ENCODE data around the gene VAV3.
"Not testable (repeated sequence)": the region's sequence is repeated elsewhere in the genome, so short reads cannot be mapped to it uniquely, and the experiment has no call there.

VAV3 gene

GRCh38 chr1:107786203-107786845, 178.7 kb downstream of the VAV3 start:
- DNase-seq, result no peak

- DNase-seq, result no peak
Observed at GRCh38 chr1:107785496-107786202, 179.3 kb downstream of the VAV3 start.

- DNase-seq, result peak; percentile 48
Observed at GRCh38 chr1:107782217-107782845, 182.6 kb downstream of the VAV3 start.

DNA sequence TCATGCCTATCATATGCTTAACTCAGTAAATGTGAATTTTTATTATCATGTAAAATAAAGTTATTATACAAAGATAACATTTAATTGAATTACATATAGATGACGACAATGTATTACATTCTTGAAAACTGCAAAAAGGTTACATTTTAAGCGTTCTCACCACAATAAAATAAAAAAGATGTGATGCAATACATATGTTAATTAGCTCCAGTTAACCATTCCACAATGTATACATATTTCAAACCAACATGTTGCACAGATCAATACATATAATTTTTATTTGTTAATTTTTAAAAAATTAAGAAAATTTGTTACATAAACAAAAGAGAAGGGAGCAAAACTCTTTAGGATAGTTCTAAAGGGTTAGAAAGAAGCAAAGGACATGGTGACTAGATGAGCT, 183.7 kb downstream of the VAV3 start:
- no peak for DNase-seq

- no peak for DNase-seq
Observed at GRCh38 chr1:107777664-107778047, 187.3 kb downstream of the VAV3 start.

DNA sequence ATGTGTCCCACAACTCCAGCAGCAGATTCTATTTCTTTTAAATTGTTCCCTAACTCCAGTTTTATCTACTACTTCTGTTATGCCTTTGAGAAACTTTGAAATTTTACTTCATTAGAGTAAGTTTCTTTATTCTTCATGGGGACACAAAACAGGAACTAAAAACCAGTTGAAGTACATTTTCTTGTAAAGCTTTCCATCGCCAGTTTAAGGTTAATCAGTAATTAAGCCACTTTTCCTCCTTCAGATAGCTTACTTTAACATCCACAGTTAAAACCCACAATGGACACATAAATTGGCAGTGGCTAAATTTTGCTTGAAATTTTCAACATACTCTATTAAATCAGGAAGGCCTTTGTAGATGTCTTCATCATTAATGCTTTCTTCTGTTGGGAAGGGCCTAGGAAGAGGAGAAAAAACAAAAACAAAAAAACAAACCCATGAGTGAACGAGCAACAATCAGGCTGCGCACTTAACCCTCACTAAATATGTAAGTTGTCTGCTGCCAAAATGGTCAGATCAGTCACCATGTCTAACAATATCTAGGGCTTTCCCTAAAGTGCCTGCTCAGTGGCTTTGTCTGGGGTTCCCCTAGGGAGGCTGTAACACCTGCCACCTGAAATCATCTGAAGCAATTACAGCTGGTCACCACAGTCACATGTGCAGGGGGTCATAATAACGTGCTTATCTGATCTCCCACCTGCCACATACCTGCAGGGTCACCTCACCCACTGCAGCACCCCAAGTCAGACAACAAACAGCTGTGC, 187.9 kb downstream of the VAV3 start:
- DNase-seq, result no peak

- no peak for DNase-seq
Observed at GRCh38 chr1:107771377-107771776, 193.6 kb downstream of the VAV3 start.

GRCh38 chr1:107767156-107767582, 197.8 kb downstream of the VAV3 start:
- DNase-seq, result no peak

DNA sequence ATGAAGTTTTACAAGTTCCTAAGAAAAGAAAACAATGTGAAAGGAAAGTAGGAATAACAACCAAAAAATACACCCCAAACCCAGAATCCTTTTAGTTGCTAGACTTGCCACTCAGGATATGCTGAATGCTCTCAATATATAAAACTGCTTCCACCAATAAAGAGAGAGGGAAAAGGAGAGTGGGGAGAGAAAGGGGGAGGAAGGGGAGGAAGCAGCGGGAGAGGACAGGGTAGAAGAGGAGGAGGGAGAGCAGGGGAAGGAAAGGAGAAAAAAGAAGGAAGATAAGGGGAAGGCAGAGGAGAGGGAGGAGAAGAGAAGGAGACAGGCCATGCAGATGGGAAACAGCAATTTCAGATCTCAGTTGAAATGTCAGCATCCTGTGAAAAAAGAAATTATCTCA, 198.4 kb downstream of the VAV3 start:
- DNase-seq, result no peak

- DNase-seq, result no peak
Observed at GRCh38 chr1:107762751-107763390, 202.1 kb downstream of the VAV3 start.

DNA sequence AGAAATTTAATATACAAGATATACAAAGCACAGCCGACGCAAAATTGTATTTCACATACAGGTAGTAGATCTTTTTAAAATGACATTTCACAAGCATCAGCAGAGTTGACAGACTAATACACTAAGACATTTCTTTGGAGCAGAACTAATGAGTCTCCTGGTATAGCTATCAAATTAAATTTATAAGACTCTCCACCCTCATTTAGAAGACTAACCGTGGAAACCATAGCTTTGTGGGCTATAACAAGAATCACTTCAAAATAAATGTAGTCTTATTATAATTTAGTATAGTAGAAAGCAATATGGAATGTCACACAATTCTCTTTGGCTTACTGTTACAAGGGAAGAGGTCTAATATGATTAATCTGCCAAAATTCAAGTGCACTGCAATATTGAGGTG, 204.9 kb downstream of the VAV3 start:
- DNase-seq, result no peak

GRCh38 chr1:107750364-107750959, 214.5 kb downstream of the VAV3 start:
- peak; percentile 48 for DNase-seq

GRCh38 chr1:107748531-107748930, 216.4 kb downstream of the VAV3 start:
- no peak for DNase-seq

GRCh38 chr1:107741242-107741641, 223.7 kb downstream of the VAV3 start:
- no peak for DNase-seq

GRCh38 chr1:107740579-107740978, 224.4 kb downstream of the VAV3 start:
- no peak for DNase-seq

GRCh38 chr1:107739651-107740050, 225.3 kb downstream of the VAV3 start:
- DNase-seq, result no peak

DNA sequence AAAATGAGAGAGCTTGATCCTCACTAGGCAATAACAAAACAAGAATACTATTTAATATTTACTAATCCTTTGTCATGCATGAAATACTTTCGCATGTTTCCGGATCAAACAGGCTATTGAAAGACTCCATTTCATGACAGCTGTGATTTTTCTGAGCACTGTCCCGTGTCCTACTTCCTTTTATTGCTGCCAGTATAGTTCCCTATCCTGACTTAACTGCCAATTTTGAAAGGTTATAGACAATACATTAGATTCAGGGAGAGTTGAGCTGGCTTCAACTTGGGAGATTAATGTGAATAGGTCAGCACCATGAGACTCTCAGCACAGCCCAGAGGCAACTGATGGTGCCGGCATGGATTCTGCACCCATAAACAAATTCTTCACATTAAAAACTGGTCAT, 225.8 kb downstream of the VAV3 start:
- DNase-seq, result no peak

- DNase-seq, result not testable (repeated sequence)
Observed at GRCh38 chr1:107733401-107733800, 231.6 kb downstream of the VAV3 start.

DNA sequence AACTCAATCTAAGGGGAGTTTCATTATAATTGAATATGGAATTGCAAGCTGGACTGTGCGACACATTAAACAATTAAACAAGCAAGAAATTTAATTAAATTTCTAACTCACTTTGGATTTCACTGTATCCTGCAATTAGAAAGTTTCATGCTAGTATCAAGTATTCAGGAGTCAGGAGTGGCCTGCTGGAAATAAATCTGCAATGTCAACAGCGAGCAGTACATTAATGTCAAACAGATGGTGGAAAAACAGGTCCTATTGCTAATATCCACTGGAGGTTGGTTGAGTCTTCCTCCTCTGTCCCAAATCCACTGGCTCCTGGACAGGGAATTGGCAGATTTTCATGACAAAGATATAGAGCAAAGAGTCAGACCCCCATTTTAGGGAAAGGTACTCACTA, 237.1 kb downstream of the VAV3 start:
- DNase-seq, result no peak

DNA sequence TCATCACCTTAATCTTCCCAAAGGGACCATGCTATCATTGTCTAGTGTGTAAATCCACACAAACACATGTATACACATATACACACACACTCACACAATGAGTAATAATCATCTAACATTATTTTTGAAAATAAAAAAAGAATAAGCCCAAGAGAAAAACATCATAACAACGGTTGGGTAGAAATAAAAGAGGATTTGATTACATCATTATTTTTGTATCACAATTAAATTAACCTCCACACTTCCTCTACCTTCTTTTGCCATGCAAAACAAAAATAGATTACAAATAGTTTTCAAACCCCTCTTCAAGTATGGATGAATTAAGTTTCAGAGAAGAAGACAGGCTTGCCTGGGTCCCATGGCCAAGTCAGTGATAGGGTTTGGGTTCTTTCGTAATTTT, 238.1 kb downstream of the VAV3 start:
- no peak for DNase-seq

DNA sequence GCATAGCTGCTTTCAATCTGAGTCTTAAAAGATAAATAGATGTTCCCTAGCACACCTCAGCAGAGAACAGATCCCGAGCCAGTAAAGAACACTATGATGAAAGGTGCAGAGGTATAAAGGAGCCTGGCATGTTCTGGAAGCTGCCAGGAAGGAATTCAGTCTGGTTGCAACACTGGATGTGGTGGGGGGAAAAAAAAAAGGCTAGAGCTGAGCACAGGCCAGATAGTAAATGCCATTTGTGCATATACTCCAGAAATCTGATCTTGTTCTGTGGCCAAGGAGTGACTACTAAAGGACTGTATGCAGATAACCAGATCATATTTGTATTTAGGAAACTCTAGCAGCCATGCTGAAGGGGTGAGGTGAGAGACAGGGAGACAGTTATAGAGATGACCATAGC, 240.3 kb downstream of the VAV3 start:
- no peak for DNase-seq

- DNase-seq, result not testable (repeated sequence)
Observed at GRCh38 chr1:107720210-107720609, 244.8 kb downstream of the VAV3 start.

DNA sequence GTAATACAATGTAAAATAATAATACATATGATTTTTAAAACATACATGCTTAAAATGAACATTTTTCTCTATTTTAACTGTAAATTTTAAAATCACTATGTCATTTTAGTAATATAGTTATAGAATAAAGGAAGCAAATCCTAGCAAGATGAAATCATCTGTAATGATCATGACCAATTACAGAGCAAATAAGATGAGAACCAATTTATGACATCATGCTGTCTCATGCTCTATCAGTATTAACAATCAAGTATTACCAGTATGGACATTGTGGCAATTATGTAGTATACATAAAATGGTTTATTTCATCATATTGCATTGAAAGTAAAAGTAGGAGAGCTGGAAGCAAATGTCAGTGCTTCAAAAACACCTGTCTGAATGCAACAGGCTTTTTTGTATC, 255.0 kb downstream of the VAV3 start:
- DNase-seq, result no peak

All from EL (cell line).